HG03066 (cell line): ENCODE results near the gene WWP2.

Experiments
- ATAC-seq: cut with Tn5 transposase; IDR thresholded peaks from one replicate; pipeline ENCODE4 v1.9.1; 2021; ENCODE audit warnings: low read depth; ENCODE audit not compliant: unreplicated experiment

WWP2 gene

DNA sequence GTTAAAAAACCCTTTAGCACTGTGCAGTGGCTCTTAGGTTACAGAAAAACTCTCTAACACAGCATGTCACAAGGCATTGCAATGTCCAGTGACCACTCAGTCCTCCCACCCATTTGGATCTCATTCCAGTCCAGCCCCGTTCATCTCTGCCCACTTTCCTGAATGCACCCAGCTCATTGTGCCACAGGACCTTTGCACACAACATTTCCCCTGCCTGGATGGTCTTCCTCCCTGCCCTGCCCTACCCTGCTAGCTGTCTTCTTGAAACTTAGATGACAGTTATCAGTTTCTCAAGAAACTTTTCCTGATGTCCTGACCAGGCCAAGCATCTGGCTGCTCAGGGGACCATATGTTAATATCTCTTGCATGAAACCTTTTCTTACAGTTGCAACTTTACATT lies 67.2 kb downstream of the WWP2 start:
- ATAC-seq = no peak

DNA sequence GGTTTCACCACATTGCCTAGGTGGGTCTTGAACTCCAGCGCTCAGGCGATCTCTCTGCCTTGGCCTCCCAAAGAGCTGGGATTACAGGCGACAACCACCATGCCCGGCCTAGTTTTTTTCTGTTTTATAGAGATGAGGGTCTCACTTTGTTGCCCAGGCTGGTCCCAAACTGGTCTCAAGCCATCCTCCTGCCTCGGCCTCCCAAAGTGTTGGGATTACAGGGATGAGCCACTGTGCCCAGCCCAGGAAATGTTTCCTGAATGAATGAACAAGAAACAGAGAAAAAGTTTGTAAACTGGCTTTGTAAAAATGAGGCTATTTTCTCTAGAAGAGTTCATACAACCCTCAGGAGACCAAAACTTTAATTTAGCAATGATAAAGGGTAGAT lies 68.0 kb downstream of the WWP2 start:
- ATAC-seq = no peak

DNA sequence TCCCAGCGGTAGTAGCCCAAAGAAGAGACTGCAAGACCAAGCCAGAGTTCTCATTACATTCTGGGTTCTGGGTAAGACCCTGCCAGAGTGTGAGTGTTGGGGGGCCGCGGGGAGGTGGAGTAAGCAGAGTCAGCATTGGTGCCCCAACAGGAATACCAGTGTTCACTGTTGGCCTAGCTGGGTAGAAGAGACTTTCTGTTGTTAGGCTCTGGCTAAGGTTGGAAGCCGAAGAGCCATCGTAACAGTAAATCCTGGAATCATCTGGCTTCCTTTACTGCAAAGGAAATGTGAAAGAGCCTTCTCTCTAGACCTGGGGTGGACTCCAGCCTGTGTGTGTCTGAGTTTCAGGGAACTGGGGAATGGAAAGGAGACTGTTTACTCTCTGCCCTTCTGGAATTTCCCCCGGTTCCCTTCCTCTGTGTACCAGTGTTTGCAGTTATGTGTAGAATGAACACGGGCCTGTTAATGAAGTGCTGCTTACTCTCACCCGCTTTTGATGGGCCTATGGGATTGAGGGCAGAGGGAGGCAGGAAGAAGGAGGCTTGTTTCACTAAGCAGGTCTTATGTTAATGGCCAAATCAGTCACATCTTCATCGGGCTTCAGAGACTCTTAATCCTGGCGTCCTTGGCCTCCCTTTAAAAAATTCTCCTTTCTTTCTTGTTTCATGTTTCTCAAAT lies 68.5 kb downstream of the WWP2 start:
- no peak for ATAC-seq

DNA sequence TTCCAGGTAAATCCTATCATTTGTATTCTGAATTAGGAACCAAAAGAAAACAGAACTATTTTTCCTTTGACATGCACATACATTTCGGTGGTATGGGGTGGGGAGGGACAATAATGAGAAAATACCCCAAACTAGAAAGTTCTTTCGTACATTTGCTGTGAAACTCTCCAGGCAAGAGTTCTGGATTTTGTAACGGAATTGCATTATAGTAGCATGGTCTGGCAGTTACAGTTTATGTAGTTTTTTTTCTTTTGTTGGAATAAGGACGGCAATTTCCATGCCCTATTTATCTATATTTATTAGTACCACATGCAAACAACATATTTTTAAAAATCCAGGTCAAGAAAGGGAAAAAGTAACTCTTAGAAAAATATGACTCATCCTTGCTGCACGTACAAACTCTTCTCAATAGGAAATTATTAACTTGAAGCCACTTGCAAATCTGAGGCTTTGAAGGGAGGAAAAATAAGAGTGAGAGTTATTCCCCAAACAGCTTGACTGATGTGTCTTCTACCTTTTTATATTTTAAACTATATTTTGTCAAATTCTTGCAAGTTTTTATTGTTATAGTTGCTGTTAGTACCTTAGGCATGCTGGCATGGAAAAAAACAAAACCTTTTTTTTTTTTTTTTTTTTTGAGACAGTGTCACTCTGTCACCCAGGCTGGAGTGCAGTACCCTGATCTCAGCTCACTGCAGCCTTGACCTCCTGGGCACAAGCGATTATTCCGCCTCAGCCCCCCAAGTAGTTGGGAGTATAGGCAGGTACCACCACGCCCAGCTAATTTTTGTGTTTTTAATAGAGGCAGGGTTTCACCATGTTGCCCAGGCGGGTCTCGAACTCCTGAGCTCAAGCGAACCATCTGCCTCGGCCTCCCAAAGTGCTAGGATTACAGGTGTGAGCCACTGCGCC lies 69.3 kb downstream of the WWP2 start:
- ATAC-seq = no peak

DNA sequence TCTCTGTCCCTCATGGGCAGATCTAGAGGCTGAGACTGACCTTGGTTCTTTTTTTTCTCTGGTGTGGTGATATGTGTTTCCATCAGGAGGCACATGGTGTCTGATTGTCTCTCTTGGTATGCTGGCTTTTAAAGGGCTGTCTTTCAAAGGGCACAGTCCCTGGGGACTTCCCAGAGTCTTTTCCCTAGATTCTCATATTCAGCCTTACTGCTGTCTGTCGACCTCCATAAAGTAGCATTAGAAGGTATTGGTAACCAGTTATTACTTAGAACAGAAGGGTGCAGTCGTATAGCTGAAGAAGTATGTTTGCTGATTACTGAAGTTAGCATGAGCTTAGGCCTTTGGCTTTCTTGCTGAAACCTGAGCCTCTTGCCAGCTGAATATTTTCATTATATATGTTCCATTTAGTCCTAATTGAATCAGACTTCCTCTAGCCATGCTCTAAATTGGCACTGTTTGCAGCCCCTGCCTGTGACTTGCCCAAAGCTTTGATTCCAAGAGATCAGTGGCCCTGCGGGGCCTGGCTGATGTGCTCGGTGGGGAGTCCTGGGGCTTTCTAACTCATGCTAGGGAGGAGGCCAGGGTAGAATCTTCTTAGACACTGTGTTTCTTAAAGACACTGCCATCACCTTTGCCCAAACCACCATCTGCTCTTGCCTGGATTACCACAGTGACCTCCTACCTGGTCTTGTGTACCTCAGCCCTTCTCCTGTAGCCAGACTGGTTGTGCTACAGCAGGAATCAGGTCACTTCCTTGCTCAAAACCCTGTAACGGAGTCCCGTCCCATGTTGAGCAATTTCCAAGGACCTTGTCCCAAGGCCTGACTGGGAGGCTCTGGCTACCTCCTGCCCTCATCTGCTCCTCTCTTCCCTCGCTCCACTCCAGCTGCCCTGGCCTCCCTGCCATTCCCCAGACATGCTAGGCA lies 71.5 kb downstream of the WWP2 start:
- no peak for ATAC-seq

DNA sequence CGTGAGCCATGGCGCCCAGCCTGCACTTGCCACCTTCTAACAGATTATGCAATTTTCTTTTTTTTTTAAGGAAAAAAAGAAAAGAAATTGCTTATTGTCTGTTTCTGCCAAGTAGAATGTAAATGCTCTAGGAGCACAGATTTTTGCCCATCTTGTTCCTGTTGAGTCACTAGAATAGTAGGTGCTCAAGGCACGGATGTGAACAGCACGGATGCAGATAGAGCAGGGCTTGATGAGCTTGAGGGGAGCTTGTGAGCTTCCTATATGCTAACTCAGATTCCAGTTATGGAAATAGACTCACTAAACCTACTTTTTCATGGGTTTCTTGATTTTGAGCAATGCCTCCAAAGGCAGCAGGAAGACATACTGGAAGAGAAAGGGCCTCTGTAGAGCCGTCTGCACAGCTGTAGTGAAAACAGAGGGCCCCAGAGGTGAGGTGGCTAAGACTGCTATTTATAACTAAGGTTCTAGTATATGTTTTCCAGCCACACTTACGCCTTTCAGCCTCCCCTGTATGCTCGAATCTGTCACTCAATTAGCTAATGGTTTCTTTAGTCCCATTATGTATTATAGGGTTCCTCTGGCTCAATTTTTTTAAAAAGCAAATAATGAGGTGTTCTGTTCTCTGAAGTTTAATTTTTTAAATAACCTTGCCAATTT lies 72.8 kb downstream of the WWP2 start:
- ATAC-seq = no peak

DNA sequence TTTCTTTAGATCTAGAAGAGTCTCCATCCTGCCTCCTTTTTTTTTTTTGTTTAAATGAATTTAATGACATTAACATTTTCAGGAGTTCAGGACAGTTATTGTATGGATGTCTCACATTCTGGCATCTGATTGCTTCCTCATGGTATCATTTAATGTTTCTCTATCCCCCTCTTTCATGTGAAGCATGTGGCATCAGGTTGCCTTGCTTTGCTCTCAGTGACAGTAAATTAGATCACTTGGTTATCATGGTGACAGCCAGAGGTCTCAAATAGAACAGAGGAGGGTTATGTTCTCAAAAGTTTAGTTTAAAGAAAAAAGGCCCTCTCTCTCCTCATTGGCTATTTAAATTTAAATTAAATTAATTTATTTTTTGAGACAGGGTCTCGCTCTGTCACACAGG lies 74.1 kb downstream of the WWP2 start:
- ATAC-seq = no peak

DNA sequence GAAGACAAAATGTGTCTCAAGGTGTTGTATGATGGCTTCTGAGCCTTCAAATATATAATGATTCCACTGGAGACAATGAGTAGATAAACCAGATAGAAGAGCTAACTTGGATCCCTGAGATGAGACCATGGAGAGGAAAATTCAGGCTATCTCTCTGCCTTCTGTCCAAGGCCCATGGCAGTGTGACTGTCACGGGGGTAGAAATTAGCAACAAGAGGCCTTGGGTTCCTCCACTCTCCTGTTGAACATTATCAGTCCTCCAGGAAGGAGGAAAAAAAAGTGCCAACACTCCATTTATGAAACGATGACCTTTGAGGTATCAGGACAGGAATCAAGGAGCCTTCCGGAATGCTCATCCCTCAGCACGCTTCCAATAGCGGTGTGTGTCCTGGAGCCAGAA lies 75.2 kb downstream of the WWP2 start:
- no peak for ATAC-seq

DNA sequence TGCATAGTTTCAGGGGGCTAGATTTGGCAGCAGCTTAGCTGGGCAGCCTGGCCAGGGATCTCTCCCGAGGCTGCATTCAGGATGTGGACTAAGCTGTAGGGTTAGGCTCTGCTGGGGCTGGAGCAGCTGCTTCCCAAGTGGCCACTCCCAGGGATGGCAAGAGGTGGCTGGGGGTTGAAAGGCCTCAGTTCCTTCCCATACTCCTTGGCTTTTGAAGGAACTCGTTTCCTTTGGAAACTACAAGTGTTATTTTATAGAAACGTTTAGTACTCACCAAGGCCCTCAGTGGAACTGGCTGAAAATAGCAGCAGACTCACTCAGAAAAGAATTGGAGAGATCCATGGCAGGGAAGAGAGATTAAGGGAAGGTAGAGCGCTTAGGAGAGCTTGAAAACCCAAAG lies 76.4 kb downstream of the WWP2 start:
- ATAC-seq = no peak

DNA sequence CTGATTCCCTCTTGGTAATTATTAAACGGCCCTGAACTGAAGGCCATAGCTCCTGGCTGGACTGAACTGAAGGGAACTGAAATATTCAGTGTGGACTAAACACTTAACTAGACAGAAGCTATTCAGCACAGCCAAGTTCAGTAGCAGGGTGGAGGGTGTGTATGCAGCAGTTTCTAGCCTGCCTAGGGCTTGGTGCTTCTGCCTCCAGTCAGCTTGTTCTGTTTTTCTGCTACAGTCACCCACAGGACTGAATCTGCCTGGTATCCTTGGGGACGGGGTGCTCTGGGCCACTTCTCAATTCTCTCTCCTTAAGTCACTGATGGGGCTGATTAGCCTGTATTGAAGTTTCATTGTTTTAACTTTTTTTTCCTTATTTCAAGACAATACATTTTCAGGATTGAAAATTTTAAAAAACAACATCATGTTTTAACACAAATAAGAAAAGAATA lies 77.1 kb downstream of the WWP2 start:
- no peak for ATAC-seq

DNA sequence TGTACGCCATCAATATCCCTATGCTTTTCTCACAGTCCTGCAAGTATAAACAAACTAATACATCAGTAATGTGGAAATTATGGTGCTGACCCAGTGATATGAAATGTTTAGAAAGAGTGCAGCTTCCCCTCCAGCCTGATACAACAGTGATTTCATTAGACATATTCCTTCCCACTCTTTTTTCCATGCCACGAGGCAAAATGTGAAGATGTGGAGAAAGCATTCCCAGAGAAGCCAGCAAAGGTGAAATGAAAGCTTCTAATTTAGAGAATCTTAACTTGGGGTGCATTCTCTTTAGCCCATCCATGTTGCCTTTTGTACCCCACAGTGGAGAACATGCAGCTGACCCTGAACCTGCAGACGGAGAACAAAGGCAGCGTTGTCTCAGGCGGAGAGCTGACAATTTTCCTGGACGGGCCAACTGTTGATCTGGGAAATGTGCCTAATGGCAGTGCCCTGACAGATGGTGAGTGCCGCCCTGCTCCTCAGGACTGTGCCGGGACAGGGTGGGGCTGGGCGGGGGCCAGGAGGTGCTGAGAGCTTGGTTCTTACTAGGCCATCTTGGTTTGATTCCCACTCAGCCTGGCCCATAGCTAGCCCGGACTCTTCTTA lies 77.8 kb downstream of the WWP2 start:
- ATAC-seq = no peak

DNA sequence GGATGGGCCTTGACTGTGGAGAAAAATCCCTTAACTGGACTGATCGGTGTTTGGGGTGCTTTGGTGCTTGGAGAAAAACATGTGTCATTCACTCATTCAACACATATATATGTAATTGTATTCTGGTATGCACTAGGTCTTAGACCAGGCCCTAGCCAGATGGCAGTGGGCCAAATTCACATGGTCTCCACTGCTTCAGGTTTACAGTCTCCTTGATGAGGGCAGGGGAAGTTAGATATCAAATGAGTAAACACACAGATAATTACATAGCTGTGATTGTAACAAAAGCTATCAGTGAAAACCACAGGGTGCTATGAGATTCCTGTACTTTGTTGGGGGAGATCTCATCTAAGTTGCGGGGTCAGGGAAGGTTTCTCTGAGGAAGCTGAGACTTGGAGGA lies 78.8 kb downstream of the WWP2 start:
- no peak for ATAC-seq

DNA sequence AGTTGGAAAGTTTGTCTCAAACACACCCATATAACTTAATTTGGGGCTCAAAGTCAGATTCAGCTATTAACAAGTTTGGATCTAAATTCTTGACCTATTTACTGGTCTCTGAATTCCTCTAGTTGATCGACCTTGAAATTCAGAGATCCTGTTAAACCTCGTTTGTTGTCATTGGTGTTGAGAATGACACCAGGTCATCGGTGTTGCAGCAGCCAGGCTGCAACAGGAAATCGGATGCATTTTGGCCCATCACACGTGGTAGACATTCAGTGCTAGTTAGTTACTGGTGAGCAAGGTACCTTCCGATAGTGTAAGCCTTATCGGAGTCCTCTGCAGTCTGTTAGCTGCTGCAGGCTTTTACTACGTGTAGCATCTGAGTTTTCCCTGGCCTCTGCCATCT lies 82.3 kb downstream of the WWP2 start:
- ATAC-seq = no peak

DNA sequence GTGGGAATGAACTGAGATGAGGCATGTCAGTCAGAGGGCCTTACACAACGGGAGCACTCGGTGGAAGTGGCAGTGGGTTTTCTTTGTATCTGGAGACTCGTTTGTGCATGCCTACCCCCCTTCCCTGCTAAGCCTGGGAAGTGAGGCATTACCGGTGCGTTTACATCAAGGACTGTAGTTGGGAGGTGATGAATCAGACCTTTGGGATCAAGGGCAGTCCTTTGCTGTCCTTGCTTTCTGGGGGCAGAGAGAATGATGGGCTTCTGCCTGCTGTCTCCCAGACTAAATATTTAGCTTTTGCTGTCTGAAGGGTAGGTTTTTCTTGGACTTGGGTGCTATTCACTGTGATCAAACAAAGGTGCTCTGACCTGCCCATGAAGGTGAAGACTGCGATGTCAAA lies 83.0 kb downstream of the WWP2 start:
- ATAC-seq = no peak

DNA sequence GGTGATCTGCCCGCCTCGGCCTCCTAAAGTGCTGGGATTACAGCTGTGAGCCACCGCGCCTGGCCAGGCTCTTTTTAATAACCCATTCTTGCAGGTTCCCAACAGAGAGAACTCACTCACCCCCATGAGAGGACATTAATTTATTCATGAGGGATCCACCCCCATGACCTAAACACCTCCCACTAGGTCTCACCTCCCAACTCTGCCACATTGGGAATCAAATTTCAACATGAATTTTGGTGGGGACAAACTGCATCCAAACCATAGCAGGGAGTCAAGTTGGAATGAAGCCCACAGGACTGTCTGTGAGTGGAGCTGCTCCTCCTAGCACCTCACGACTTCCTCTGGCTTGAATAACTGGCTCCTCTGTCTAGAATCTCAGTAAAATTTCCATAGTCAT lies 85.5 kb downstream of the WWP2 start:
- ATAC-seq = no peak

DNA sequence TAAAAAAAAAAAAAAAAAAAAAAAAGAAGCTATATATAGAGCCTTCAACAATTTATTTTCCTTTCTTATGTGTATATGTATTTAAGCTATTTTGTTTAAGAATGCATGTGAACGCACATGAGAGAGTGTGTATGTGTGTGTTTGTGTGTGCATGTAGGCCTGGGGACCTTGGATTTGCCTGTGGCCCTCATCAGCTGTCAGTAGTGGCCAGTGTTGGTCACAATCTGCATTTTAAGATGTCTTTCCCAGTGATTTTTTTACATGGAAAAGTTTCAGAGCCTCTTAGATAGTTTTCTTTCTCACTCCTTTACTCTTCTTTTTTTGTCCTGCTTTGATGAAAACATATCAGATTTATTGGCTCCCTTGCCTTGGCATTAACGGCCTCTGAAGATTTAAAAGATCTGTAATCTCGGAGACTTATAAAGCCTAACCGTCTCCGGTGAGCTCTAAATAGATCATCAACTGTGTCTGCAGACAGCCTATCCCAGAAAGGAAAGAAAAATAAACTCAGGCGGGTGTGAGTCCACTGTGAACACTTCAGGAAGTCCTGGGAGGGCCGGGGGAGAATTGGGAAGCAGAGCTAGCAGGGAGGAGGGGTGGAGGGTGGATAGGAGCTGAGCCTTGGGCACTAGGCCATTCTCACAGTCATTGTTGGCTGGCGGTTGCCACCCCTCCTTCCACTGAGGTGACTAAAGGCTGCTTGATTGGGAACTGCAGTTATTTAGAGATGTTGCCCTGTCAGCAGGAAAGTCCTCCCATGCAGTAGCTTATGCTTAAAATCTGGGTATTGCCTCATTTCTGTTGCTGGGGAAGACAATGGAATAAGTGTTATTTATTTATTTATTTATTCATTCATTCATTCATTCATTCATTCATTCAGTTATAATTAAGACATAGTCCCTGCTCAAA lies 86.8 kb downstream of the WWP2 start:
- no peak for ATAC-seq

DNA sequence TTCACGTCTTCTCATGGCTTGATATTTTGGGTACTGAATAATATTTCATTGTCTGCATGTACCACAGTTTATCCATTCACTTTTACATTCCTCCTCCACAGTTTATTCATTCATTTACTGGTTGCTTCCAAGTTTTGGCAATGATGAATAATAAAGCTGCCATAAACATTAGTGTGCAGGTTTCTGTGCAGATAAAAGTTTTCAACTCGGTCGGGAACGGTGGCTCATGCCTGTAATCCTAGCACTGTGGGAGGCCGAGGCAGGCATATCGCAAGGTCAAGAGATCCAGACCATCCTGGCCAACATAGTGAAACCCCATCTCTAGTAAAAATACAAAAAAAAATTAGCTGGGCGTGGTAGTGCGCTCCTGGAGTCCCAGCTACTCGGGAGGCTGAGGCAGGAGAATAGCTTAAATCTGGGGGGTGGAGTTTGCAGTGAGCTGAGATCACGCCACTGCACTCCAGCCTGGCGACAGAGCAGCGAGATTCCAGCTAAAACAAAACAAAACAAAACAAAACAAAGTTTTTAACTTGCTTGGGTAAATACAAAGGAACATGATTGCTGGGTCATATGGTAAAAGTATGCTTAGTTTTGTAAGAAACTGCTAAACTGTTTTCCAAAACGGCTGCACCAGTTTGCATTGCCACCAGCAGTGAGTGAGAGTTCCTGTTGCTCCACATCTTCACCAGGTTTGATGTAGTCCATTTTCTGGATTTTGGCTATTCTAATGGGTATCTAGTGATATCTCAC lies 89.5 kb downstream of the WWP2 start:
- ATAC-seq = no peak

DNA sequence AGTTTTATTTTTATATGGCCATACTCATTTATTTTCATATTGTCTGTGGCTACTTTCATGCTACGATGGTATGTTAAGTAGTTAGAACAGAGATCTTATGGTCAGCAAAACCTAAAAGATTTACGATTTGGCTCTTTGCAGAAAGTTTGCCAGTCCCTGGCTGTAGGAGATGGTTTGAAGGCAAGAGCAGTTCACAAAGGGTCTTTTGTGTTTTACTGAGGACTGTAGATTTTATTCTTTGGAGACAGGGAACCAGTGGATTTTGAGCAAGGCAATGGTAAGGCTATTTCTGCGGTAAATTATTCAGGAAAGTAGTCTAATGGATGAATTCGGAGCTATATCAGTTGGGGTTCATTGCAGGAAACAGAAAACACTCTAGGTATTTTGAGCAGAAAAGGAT lies 90.7 kb downstream of the WWP2 start:
- no peak for ATAC-seq
